ENCODE measurements around the gene IFNAR2. TPM values are rescaled to one million over a fixed set of nuclear protein-coding genes. Genes with fewer than 3 reads are reported as not detected.

IFNAR2 gene
- 57.2 TPM for polyA plus RNA-seq

DNA sequence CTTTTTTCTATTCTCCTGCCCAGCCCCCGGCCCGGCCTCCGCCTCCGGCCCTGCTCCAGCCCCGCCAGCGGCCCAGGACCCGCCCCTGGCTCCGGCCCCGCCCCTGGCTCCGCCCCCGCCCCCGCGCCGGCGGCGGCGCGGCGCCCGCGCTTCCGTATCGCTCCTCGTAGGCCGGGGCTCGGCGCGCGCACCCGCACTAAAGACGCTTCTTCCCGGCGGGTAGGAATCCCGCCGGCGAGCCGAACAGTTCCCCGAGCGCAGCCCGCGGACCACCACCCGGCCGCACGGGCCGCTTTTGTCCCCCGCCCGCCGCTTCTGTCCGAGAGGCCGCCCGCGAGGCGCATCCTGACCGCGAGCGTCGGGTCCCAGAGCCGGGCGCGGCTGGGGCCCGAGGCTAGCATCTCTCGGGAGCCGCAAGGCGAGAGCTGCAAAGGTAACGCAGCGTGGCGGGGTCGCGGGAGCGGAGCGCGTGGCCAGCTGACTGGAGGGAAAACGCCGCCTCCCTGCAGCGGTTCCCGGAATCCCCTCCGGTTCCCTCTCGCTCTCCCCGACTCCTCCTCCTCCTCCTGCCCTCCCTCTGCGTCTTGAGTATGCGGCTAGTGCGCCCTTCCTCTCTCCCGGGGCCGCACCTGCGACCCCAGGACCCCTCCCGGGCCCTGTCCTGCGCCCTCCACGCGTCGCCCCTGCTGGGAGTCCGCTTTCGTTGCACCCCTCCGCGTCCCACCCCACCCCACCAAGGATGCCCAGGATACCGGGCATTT, at the start of gene IFNAR2:
Gene IFNAR2 (plus strand): TSS at position 155 of the 761 bp plus-strand sequence. CDS start 11,985 bp downstream, outside the sequence.
- Mint-ChIP-seq H3K36me3 (peaks cover 9% of the 10 kb centered on the region), H3K27ac (peak within 1 kb of the TSS; percentile 71 to 97 (median 91)), H3K27me3 (peaks cover 3% of the 10 kb centered on the region), H3K9me3 (no peaks in the 10 kb centered on the region), H3K4me1 (peaks cover 33 to 40% (median 33%) of the 10 kb centered on the region in 3 donors), H3K4me3 (peak within 1 kb of the TSS; percentile 90 to 98 (median 94))

DNA sequence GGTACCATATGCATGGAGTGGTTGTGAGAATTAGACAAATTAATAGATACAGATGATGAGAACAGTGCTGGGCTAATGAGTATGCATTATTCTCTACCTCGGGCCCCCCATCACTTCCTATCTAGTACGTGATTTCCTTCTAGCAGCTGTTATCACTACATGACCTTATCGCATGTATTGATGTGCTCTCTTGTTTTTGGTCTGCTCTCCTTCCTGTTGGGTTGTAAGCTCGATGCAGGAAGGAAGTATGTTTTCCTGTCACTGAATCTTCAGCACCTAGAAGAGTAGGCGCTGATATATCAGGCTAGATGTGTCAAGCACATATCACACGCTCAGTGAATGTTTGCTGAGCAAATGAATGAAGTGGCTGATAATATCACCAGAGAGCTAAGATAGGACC, 43.9 kb upstream of the IFNAR2 start:
- H3K4me1 Mint-ChIP-seq = peaks cover 9 to 21% (median 20%) of the 10 kb centered on the region in 3 donors
- H3K27ac Mint-ChIP-seq = no peak overlapping the region
- H3K4me3 Mint-ChIP-seq = peak overlapping the region in 1 of 4 donors; percentile 11
- peaks cover 7% of the 10 kb centered on the region for H3K27me3 Mint-ChIP-seq
- H3K36me3 Mint-ChIP-seq = peaks cover 2% of the 10 kb centered on the region
- H3K9me3 Mint-ChIP-seq = peaks cover 0 to 3% (median 0%) of the 10 kb centered on the region in 3 donors

DNA sequence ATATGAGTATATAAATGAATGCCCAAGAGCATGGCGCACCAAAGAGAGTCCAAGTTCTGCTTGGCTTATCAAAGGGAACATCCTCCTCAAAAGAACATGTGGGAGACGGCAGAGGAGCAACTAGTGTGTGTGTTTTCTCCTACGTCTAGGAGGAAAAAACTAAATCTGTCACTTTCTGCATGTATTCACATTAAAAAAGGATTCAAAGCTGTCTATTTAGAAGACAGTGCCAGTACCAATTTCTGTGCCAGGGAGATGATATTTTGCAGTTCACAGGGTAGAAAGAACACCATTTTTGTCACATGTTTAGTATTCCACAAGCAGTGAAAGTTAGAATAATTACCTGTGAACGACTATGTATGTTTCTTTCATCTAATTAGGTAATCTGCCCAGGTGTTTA, 42.5 kb upstream of the IFNAR2 start:
- Mint-ChIP-seq H3K27me3 (peaks cover 5% of the 10 kb centered on the region), H3K27ac (no peak overlapping the region), H3K4me3 (no peak overlapping the region), H3K9me3 (peaks cover 0 to 3% (median 3%) of the 10 kb centered on the region in 3 donors), H3K36me3 (peaks cover 2% of the 10 kb centered on the region), H3K4me1 (peaks cover 9 to 21% (median 20%) of the 10 kb centered on the region in 3 donors)

DNA sequence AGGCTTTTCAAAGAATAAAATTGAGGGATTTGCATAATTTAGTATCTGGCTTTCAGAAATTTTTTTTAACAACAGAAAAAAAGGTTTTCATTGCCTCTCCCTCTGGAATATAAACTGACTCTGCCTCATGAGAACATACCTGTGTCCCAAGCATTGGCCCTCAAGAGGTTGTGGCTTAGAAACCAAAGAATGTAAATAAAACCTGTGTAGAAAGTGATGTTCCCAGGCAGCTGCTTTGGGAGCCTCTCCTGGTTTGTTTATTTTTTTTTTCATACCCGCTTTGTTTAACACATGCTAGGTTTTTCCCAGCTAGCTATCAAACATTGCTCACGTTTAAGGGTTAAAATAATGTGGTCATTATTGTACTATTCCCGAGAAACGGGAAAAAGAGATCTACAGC, 40.5 kb upstream of the IFNAR2 start:
- Mint-ChIP-seq H3K4me3 (no peak overlapping the region), H3K4me1 (peaks cover 9 to 21% (median 20%) of the 10 kb centered on the region in 3 donors), H3K27ac (no peak overlapping the region), H3K9me3 (peaks cover 0 to 3% (median 3%) of the 10 kb centered on the region in 3 donors), H3K27me3 (peaks cover 5% of the 10 kb centered on the region), H3K36me3 (peaks cover 2% of the 10 kb centered on the region)

DNA sequence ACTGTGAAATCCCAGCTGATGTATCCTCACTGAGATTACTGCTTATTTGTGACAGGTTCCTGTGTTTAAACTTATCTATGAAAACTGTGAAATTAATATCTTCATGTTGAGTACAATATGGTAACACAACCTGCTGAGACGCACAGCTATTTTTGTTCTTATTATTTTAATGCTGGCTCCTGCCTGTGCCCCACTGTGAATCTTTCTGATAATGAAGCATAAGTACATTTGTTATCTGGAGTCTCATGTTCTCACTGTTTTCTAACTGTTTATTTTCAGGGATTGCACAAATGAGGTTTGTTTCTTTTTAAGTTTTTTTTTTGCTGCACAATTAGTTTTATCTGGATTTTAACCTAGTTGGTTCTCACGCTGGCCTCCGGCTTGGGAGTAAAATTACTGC, 39.9 kb upstream of the IFNAR2 start:
- H3K4me1 Mint-ChIP-seq = peaks cover 9 to 20% (median 20%) of the 10 kb centered on the region in 3 donors

DNA sequence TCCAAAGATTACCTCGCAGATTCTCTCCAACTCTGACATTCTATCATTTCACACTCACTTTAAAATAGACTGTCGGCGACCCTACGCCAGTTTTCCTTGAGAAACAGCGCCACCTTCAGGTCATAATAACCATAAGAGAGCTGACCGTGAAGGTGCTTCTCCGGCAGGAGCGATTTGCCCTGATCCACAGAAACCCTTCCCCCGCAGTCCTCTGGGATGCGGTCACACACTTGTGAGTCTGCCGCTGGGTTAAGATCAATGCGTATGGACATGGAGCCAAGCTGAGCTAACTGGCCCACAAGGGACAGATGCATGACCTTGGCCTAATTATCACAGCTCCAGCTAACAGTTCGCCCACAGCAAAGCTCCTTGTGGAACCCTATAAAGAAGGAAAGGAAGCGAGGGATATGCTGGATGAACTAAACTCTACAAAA, 32.8 kb upstream of the IFNAR2 start:
- no peaks in the 10 kb centered on the region for H3K9me3 Mint-ChIP-seq
- H3K27me3 Mint-ChIP-seq = no peaks in the 10 kb centered on the region
- peaks cover 13 to 16% (median 13%) of the 10 kb centered on the region in 3 donors for H3K4me1 Mint-ChIP-seq
- H3K27ac Mint-ChIP-seq = peak overlapping the region in 2 of 3 donors; percentile 8 to 54
- no peak overlapping the region for H3K4me3 Mint-ChIP-seq
- H3K36me3 Mint-ChIP-seq = no peaks in the 10 kb centered on the region

More for the DNA sequence above, 39.9 kb upstream of the IFNAR2 start:
- no peak overlapping the region for H3K27ac Mint-ChIP-seq
- H3K27me3 Mint-ChIP-seq = peaks cover 5% of the 10 kb centered on the region
- peaks cover 0 to 3% (median 3%) of the 10 kb centered on the region in 3 donors for H3K9me3 Mint-ChIP-seq
- H3K4me3 Mint-ChIP-seq = no peak overlapping the region
- peaks cover 2% of the 10 kb centered on the region for H3K36me3 Mint-ChIP-seq

DNA sequence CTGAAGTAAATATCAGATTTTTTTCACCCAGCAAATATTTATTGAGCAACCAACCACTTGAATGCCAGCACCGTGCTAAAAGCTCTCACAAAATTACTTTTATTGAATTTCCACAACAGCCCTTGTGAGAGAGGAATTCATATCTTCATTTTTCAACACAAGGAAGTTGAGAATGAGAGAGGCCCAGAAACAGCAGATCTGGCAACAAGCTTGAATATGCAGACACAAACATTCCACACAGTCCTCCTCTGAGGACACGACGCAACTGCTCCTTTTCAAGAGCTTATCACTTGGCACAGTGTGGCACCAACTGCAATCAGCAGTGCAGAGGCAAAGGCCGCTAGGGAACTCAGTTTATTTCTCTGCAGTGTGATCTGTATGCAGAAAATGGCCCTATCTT, 32.2 kb upstream of the IFNAR2 start:
- Mint-ChIP-seq H3K9me3 (no peaks in the 10 kb centered on the region), H3K27ac (peak overlapping the region in 1 of 3 donors; percentile 54), H3K4me1 (peaks cover 13 to 16% (median 13%) of the 10 kb centered on the region in 3 donors)

DNA sequence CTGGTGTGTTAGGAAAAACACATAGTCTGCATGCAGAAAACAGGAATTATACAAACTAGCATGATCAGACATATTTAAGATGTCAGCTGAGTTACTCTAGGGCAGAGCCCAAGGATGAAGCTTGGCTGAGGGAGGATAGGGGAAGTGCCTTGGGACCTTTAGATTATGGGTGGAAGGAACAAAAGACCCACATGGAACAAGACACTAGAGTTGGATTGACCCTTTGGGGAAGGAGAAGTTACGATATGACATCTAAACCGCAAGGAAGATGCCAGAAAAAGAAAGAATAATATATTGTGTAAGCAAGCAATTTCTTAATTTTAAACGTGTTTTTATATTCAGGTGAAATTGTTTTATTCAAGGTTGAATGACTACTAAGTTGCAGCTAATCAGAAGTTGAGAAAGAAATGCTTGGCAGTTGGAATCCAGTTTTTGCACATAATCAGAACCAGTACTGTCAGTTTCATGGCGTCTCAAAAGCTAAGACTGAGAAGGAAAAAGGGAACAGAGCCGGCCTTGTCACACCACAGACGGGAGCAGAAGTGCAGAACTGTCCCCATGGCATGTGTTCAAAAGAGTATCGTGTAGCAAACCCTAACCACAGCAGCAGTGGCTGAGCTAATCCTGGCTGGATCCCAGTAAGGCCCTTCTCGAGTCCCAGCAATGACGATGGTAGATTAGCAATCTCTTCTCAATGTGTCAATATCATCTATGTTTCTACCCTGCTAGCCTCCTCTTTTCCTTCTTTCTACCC, 31.2 kb upstream of the IFNAR2 start:
- no peaks in the 10 kb centered on the region for H3K36me3 Mint-ChIP-seq
- no peaks in the 10 kb centered on the region for H3K9me3 Mint-ChIP-seq
- no peaks in the 10 kb centered on the region for H3K27me3 Mint-ChIP-seq
- no peak overlapping the region for H3K4me3 Mint-ChIP-seq
- peaks cover 13 to 16% (median 13%) of the 10 kb centered on the region in 3 donors for H3K4me1 Mint-ChIP-seq
- H3K27ac Mint-ChIP-seq = no peak overlapping the region

More for the DNA sequence above, 32.2 kb upstream of the IFNAR2 start:
- Mint-ChIP-seq H3K27me3 (no peaks in the 10 kb centered on the region), H3K36me3 (no peaks in the 10 kb centered on the region), H3K4me3 (no peak overlapping the region)

DNA sequence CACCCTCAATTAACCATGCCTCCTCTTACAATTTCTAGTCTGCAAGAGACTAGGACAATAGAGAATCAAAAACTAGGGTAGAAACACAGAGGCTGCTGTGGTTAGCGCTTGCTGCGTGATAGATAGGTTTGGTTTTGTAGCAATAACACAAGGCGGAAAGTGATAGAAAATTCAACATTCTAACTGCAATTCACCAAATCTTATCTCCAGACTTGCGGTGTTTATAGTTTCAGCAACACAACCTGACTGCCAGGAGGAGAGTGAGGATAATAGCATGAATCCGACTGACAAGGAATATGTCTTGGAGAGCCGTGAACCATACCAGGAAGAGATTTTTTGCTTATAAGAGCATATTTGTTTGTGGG, 30.7 kb upstream of the IFNAR2 start:
- Mint-ChIP-seq H3K27me3 (no peaks in the 10 kb centered on the region), H3K4me1 (peaks cover 13 to 17% (median 15%) of the 10 kb centered on the region in 3 donors), H3K27ac (no peak overlapping the region), H3K4me3 (no peak overlapping the region), H3K9me3 (no peaks in the 10 kb centered on the region), H3K36me3 (no peaks in the 10 kb centered on the region)

DNA sequence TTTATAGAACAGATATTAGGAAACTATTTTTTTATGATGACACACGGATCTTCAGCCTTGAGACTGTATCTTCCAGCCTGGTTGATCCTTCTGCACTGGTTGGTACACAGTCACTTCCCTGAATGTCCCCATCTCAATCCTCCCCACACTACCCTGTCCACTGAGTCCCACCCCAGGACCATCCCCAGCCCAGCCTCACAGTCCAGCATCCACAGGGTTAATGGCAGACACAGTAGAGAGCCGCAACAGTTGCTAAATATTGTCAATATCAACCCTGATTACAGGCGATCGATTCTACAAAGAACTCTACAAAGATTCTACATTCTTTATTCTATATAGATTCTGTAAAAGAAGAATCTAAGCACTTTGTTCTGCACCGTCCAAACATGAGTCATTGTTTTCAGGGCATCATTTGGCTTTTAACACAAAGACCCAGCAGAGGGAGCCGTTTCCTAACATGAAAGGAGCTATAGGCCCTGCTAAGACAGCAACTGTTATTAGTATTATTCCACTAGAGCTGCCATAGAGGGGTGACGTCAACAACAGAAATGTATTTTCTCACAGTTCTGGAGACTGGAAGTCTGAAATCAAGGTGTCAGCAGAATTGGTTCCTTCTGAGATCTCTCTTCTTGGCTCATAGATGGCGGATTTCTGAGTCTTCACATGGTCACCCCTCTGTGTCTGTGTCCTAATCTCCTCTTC, 30.1 kb upstream of the IFNAR2 start:
- Mint-ChIP-seq H3K4me3 (no peak overlapping the region), H3K9me3 (no peaks in the 10 kb centered on the region), H3K4me1 (peaks cover 13 to 18% (median 17%) of the 10 kb centered on the region in 3 donors), H3K27ac (peak overlapping the region in 2 of 3 donors; percentile 29 to 73), H3K36me3 (no peaks in the 10 kb centered on the region), H3K27me3 (no peaks in the 10 kb centered on the region)

DNA sequence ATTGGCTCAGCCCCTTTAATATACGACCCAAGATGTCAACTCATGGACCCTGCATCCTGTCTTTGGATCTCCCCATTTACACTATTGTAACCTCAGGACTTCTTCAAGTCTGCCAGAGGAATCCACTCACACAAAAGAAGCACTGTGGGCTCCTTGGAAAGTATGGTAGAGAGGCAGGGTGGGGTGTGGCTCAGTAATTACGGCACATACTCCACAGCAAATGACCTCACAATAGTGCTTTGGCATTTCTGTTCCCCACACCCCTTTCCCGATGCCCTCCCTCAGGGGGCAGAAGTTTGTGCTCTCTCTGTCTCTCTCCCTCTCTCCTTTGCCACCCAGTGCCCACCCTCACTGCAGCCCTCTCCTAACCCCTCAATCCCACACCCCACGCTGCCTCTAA, 27.8 kb upstream of the IFNAR2 start:
- H3K27me3 Mint-ChIP-seq = no peaks in the 10 kb centered on the region
- H3K36me3 Mint-ChIP-seq = no peaks in the 10 kb centered on the region
- H3K27ac Mint-ChIP-seq = peak overlapping the region in 1 of 3 donors; percentile 86
- H3K4me3 Mint-ChIP-seq = no peak overlapping the region
- H3K4me1 Mint-ChIP-seq = peaks cover 27 to 31% (median 30%) of the 10 kb centered on the region in 3 donors
- H3K9me3 Mint-ChIP-seq = no peaks in the 10 kb centered on the region

DNA sequence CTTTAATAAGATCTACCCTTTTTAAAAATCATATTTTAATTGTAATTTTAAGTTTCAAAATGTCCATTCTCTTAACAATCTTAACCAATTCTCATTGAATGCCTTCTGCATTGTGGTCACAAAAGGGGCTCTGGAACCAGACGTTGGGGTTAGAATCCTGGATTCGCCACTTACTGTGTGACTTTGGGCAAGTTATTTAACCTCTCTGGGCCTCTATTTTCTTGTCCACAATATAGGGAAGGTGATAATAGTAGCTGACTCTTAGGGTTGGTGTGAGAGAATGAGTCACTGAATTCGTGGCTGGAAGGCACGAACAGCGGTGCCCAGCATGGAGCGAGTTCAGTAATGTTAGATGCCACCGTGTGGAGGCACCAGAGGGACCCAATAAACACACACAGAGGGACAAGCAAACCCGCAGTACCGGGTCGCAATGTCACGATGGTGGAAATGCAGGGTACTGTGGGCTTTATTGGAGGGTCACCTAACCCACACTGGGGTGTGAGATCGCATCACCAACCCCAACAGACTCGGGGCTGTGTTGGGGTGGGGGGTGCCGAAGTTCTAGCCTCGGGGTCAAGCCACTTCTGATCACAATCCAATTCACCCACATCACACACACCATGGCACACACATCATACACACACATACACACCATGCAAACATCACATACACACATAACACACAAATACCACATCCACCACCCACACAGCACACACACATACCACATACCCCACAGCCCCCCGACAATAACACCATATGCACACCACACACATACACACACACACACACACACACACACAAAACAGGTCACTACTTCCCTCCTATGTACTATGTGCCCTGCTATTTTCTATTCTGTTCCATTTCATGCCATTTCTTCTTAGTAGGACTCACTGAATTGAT, 27.0 kb upstream of the IFNAR2 start:
- H3K27ac Mint-ChIP-seq = peak overlapping the region in 1 of 3 donors; percentile 86
- H3K27me3 Mint-ChIP-seq = no peaks in the 10 kb centered on the region
- peak overlapping the region in 1 of 4 donors; percentile 63 for H3K4me3 Mint-ChIP-seq
- H3K9me3 Mint-ChIP-seq = no peaks in the 10 kb centered on the region
- H3K4me1 Mint-ChIP-seq = peaks cover 32 to 37% (median 35%) of the 10 kb centered on the region in 3 donors
- no peaks in the 10 kb centered on the region for H3K36me3 Mint-ChIP-seq

DNA sequence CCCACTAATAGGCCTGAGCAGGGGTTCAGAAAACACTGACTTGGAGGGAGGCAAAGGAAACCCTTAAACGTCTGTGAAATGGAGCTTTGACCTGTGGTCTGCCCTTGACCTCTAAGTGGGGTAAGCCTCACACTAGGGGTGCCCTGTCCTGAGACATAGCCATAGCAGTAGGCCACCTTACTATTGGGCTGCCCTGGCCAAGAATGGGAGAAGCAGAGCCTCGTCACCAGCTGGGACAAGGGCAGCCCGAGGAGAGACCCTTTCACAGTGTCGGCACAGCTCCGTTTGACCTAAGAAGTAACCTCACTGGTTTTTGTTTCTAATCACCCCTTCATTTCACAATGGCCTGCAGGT, 26.4 kb upstream of the IFNAR2 start:
- Mint-ChIP-seq H3K27me3 (no peaks in the 10 kb centered on the region), H3K9me3 (peaks cover 0 to 1% (median 0%) of the 10 kb centered on the region in 3 donors), H3K4me1 (peaks cover 39 to 43% (median 41%) of the 10 kb centered on the region in 3 donors), H3K36me3 (peaks cover 2% of the 10 kb centered on the region), H3K4me3 (no peak overlapping the region), H3K27ac (peak overlapping the region in 1 of 3 donors; percentile 86)

DNA sequence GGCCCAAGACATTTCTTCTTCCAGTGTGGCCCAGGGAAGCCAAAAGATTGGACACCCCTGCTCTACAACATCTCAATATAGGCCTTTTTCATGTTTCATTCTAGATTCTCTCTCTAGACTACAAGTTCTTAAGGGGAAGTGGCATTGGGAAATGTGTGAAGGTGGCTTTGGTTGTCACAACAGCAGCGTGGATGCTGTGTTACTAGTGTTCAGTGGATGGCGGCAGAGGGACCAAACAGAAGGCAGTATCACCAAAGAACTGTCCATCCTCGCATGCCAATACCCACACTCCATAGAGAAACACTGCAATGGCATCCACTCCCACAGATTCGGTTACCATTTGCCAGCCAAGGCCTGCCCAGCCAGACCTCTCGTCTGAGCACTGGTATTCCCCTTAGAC, 24.3 kb upstream of the IFNAR2 start:
- H3K27me3 Mint-ChIP-seq = no peaks in the 10 kb centered on the region
- peak overlapping the region; percentile 70 to 86 (median 72) for H3K4me3 Mint-ChIP-seq
- peak overlapping the region; percentile 84 to 90 (median 89) for H3K27ac Mint-ChIP-seq
- peaks cover 6% of the 10 kb centered on the region for H3K36me3 Mint-ChIP-seq
- H3K9me3 Mint-ChIP-seq = peaks cover 0 to 3% (median 0%) of the 10 kb centered on the region in 3 donors
- peaks cover 36 to 39% (median 38%) of the 10 kb centered on the region in 3 donors for H3K4me1 Mint-ChIP-seq
